Retinal pigment epithelial cell (primary cell): ENCODE measurements around the gene MRPL49.
"Not testable (repeated sequence)": the region's sequence is repeated elsewhere in the genome, so short reads cannot be mapped to it uniquely, and the experiment has no call there.

Experiments used
- DNase-seq: peaks from one replicate; pipeline ENCODE4 v3.0.0-alpha.2; 2010; ENCODE audit warnings: low read depth
- H3K4me3 ChIP-seq: 2 replicates; pipeline ENCODE4 v1.5.1; 2011; ENCODE audit warnings: mild to moderate bottlenecking, low read length, control low read depth, moderate library complexity
- TF ChIP-seq, protein P1 (sequence below): conservative IDR thresholded peaks from 2 replicates; pipeline ENCODE4 v1.5.1; 2011; ENCODE audit warnings: low read depth, low read length, control low read depth, inconsistent platforms

MRPL49 gene

DNA sequence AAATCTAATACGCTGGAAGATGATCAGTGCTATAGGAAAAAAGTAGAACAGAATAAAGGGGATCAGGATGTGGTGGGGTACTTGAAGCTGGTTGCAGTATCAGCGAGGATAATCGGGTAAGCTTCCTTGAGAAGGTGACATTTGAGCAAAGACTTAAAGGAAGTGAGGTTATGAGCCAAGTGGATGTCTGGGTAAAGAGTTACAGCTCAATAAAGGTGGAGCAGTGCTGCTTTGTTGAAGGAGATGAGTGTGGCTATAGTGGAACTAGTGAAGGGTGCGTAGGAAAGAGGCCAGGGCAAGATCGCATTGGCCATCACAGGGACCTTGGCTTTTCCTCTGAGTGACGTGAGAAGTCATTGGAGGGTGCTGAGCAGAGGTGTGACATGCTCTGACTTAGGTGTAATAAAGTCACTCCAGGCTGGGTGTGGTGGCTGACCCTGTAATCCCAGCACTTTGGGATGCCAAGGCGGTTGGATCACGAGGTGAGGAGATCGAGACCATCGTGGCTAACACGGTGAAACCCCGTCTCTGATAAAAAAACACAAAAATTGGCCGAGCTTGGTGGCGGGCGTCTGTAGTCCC lies 14.5 kb downstream of the MRPL49 start:
- no peak overlapping the region for H3K4me3 ChIP-seq
- TF ChIP-seq, protein P1, sequence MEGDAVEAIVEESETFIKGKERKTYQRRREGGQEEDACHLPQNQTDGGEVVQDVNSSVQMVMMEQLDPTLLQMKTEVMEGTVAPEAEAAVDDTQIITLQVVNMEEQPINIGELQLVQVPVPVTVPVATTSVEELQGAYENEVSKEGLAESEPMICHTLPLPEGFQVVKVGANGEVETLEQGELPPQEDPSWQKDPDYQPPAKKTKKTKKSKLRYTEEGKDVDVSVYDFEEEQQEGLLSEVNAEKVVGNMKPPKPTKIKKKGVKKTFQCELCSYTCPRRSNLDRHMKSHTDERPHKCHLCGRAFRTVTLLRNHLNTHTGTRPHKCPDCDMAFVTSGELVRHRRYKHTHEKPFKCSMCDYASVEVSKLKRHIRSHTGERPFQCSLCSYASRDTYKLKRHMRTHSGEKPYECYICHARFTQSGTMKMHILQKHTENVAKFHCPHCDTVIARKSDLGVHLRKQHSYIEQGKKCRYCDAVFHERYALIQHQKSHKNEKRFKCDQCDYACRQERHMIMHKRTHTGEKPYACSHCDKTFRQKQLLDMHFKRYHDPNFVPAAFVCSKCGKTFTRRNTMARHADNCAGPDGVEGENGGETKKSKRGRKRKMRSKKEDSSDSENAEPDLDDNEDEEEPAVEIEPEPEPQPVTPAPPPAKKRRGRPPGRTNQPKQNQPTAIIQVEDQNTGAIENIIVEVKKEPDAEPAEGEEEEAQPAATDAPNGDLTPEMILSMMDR: no peak

DNA sequence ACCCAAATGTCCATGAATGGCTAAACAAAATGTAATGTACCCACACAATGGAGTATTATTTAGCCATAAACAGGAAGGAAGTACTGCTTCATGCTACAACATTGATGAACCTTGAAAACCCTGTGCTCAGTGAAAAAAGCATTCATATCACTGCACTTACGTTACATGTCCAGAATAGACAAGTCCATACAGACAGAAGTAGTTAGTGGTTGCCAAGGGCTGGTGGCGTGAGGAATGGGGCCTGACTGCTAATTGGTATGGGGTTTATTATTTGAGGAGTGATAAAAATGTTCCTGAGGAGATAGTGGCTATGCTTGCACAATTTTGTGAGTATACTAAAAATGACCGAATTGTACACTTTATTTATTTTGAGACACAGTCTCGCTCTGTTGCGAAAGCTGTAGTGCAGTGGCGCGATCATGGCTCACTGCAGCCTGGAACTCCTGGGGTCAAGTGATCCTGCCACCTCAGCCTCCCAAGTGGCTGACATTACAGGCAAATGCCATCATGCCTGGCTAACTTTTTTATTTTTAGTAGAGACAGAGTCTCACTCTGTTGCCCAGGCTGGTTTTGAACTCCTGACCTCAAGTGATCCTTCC lies 19.9 kb downstream of the MRPL49 start:
- no peak for DNase-seq
- no peak overlapping the region for H3K4me3 ChIP-seq
- TF ChIP-seq, protein P1: no peak

More for the DNA sequence above, 14.5 kb downstream of the MRPL49 start:
- no peak for DNase-seq

DNA sequence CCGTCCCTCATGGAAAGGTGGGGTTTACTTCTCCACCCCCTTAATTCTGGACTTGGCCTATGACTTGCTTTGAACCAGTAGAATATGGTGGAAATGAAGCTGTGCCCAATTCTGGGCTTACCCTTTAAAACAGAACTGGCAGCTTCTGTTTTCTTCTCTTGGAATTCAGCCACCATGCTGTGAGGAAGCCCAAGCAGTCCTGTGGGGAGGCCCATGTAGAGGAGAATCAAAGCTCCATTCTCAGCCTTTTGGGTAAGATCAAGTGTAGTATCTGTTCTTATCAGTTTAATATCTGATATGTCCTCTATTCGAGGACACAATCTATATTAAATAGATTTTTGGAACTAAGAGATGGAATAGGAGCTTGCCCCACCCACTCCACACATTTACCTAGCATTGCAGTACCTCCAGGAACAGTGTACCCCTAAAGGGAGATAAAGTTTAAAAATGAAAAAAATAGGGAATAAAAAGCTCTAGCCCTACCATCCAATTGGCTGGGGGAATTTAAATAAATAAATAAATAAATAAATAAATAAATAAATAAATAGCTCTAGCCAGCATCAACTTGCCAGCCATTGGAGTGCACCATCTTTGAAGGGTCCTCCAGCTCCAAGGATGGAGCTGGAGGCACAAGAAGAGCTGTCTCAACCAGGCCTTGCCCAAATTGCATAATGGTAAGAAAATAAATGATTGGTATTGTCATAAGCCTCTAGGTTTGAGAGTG lies 25.4 kb downstream of the MRPL49 start:
- TF ChIP-seq, protein P1: no peak
- no peak for DNase-seq

DNA sequence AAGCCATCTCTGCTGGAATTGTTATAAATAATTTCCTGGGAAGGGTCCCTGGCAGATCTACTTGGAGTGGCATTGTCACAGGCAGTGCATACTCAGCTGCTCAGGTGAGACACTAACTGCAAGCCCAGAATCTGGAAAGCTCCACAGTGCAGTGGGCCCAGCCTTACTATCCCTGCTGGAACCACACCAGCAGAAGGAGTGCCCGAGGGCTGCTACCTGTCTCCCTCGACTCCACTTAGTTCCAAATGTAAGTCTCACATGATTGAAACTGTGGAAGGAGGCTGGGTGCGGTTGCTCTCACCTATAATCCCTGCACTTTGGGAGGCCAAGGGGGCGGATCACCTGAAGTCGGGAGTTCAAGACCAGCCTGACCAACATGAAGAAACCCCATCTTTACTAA lies 26.5 kb downstream of the MRPL49 start:
- TF ChIP-seq, protein P1: no peak
- no peak overlapping the region for H3K4me3 ChIP-seq
- DNase-seq: no peak

More for the DNA sequence above, 25.4 kb downstream of the MRPL49 start:
- no peak overlapping the region for H3K4me3 ChIP-seq

DNA sequence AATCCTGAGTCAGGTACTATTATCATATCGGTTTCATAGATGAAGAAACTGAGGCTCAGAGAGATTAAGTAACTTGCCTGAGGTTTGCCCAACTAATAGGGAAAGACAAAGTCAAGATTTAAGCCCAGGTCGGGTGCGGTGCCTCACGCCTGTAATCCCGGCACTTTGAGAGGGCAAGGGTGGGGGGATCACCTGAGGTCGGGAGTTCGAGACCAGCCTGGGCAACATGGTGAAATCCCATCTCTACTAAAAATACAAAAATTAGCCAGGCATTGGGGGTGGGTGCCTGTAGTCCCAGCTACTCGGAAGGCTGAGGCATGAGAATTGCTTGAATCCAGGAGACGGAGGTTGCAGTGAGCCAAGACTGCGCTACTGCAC lies 28.0 kb downstream of the MRPL49 start:
- not testable (repeated sequence) for H3K4me3 ChIP-seq, DNase-seq

DNA sequence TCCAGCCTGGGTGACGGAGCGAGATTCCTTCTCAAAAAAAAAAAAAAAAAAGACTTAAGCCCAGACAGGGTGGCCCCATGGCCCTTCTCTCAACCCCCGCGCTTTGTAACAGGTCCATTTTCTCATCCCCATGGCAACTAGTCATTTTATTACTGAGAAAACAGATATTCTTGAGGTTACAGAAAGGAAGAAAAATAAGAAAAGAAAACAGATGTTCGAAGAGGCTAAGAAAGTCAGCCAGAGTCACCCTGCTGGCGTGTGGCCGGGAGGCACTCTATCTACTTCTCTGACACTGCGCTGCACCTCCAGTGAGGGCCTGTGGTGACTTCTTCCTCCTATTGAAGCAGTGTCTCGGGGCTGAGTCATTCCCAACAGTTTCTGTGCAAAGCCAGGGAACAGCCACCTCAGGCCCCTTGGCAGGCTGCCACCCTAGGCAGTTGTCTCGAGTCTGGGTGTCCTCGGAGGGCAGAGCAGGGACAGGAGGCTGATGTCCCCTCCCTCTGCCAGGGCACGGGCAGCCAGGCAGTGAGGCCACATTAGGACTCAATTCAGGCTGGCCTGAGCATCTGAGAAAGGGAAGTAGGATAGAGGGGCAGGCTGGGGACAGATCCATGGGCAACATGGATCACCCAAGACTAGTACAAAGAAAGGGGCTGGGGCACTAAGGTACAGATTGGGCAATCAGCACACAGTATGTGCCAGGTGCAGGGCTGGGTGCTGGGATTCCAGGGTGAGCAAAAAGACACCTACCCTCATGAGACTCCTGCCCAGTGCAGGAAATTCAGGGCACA lies 28.6 kb downstream of the MRPL49 start:
- peak; percentile 39 for DNase-seq
- H3K4me3 ChIP-seq: no peak overlapping the region
- TF ChIP-seq, protein P1: no peak

DNA sequence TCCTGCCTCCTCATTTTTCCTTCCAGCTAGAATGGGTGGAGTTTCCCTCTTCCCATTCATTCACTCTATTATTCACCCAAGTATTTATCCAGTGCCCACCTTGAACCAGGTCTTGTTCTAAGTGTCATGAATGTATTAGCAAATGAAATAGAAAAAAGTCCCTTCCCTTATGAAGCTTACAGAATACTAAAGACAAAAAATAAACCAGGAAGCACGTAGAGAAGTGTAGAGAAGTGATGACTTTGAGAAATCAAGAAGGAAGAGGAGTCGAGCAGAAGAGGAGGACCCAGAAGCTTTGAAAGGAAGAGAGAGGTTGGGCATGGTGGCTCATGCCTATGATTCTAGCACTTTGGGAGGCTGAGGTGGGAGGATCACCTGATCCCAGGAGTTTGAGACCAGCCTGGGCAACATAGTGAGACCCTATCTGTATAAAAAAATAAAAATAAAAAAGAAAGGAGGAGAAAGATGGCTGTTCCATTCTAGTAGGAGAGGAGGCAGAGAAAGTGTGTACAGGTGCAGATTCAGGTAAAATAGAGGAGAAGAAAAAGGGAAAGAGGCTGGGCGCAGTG lies 29.3 kb downstream of the MRPL49 start:
- DNase-seq: no peak
- TF ChIP-seq, protein P1: no peak
- H3K4me3 ChIP-seq: no peak overlapping the region
